NAMALWA (cell line): ENCODE measurements around the gene TRUB2.
"Not testable (repeated sequence)": the region's sequence is repeated elsewhere in the genome, so short reads cannot be mapped to it uniquely, and the experiment has no call there.

Source experiments
- DNase-seq: peaks from one replicate; pipeline ENCODE4 v3.0.0-alpha.2; 2015; ENCODE audit warnings: low spot score

Gene TRUB2

GRCh38 chr9:128340691-128341434 is 18.6 kb upstream of the TRUB2 start:
- DNase-seq = no peak

GRCh38 chr9:128339761-128340690 is 17.8 kb upstream of the TRUB2 start, which contains the start of gene SLC27A4:
Gene SLC27A4 (plus strand): TSS chr9:128340527. CDS start chr9:128343133, 2,606 bp downstream.
- DNase-seq = peak; percentile 89

GRCh38 chr9:128338852-128339614 is 16.8 kb upstream of the TRUB2 start:
- DNase-seq = not testable (repeated sequence)

GRCh38 chr9:128337936-128338335 is 15.7 kb upstream of the TRUB2 start:
- no peak for DNase-seq

GRCh38 chr9:128335914-128336313 is 13.7 kb upstream of the TRUB2 start:
- DNase-seq = no peak

- no peak for DNase-seq
These were observed 12.9 kb upstream of the TRUB2 start for GRCh38 chr9:128335161-128335560.

- DNase-seq = no peak
These were observed 11.2 kb upstream of the TRUB2 start for GRCh38 chr9:128333451-128333869.

- no peak for DNase-seq
These were observed 3.4 kb upstream of the TRUB2 start for GRCh38 chr9:128325629-128326028.

- DNase-seq = no peak
These were observed 2.2 kb upstream of the TRUB2 start for GRCh38 chr9:128324401-128324800.

GRCh38 chr9:128323791-128324190 is 1.5 kb upstream of the TRUB2 start:
- DNase-seq = no peak

- DNase-seq = no peak
These were observed 1.0 kb upstream of the TRUB2 start for GRCh38 chr9:128323212-128323730.

- DNase-seq = no peak
These were observed 306 bp downstream of the TRUB2 start for GRCh38 chr9:128321879-128322403.

GRCh38 chr9:128321343-128321742 is 904 bp downstream of the TRUB2 start:
- DNase-seq = no peak

- no peak for DNase-seq
These were observed 4.6 kb downstream of the TRUB2 start for GRCh38 chr9:128317629-128318028.

- DNase-seq = no peak
These were observed 5.8 kb downstream of the TRUB2 start for GRCh38 chr9:128316421-128316820.

GRCh38 chr9:128314697-128315096 is 7.5 kb downstream of the TRUB2 start:
- no peak for DNase-seq

GRCh38 chr9:128310461-128310860 is 11.8 kb downstream of the TRUB2 start:
- no peak for DNase-seq

GRCh38 chr9:128309551-128309950 is 12.7 kb downstream of the TRUB2 start:
- DNase-seq = no peak

- no peak for DNase-seq
These were observed 17.3 kb downstream of the TRUB2 start for GRCh38 chr9:128304971-128305288.

GRCh38 chr9:128304136-128304970 is 17.9 kb downstream of the TRUB2 start:
- DNase-seq = no peak
